Measurements from ENCODE around the gene EDN3.

EDN3 gene

GRCh38 chr20:59365611-59366285 lies 65.3 kb downstream of the EDN3 start:
- no peak for DNase-seq (ENCODE audit: low spot score)

GRCh38 chr20:59371431-59371830 lies 71.0 kb downstream of the EDN3 start:
- DNase-seq (ENCODE audit: low spot score): no peak

GRCh38 chr20:59374261-59374660 lies 73.8 kb downstream of the EDN3 start:
- no peak for DNase-seq (ENCODE audit: low spot score)

- DNase-seq (ENCODE audit: low spot score): no peak
Measured at GRCh38 chr20:59375541-59375940, 75.1 kb downstream of the EDN3 start.
